HCT116 (cell line): Measurements from ENCODE around the gene ZNF469. TPM values are rescaled to one million over a fixed set of nuclear protein-coding genes. Genes with fewer than 3 reads are reported as not detected.

Experiments used
- ATAC-seq: fragments of 200-7000 bp; cut with Tn5 transposase; 2 replicates; pipeline ENCODE4 v1.9.1; 2020; ENCODE audit warnings: mild to moderate bottlenecking, moderate library complexity
- BruUV-seq: library from RNA; stranded (reverse); fragments of 400-500 nt; replicated peaks from 2 replicates; lab custom pipeline; 2021; lab: Mats Ljungman, UMichigan
- CTCF ChIA-PET: fragments of 300-600 bp; sonication (Branson Sonifier 250); formaldehyde crosslinking; loops from one replicate; lab custom pipeline; 2021; ENCODE audit warnings: antibody characterized with exemption; lab: Charles Lee
- POLR2A ChIA-PET: fragments of 300-600, 350-600 bp; sonication (Branson Sonifier 250); formaldehyde crosslinking; loops from one replicate; lab custom pipeline; 2021; ENCODE audit warnings: antibody characterized with exemption; lab: Charles Lee
- RAD21 ChIA-PET, 2 experiments: fragments of 300-600 bp; sonication (Branson Sonifier 250); formaldehyde crosslinking; loops; one replicate each; lab custom pipeline; 2023; ENCODE audit warnings: low total read pairs in 2 of 2; ENCODE audit not compliant: uncharacterized antibody in 2 of 2, unreplicated experiment in 2 of 2, low non-redundant PET in 1 of 2; lab: Charles Lee
- DNase-seq: peaks from one replicate; pipeline ENCODE4 v3.0.0-alpha.2; 2010; ENCODE audit warnings: low read depth, low spot score
- H2AFZ ChIP-seq: fragments of 200-600 bp; shearing (Covaris generic), sonication (generic); 2 replicates; pipeline ENCODE4 v1.6.1; 2017; ENCODE audit warnings: low read depth, mixed run types, mixed read lengths, antibody characterized with exemption, low read length; ENCODE audit not compliant: poor library complexity, severe bottlenecking
- H3K27ac ChIP-seq: 2 replicates; pipeline ENCODE4 v1.5.1; 2012; ENCODE audit warnings: low read depth, low read length
- H3K27me3 ChIP-seq: fragments of 200-600 bp; sonication (generic); 2 replicates; pipeline ENCODE4 v1.6.1; 2016; ENCODE audit warnings: mixed run types, low read length, mixed read lengths; ENCODE audit not compliant: insufficient read depth
- H3K36me3 ChIP-seq, 2 experiments: fragments of 200-500 bp in 1 of 2; fragments of 200-600 bp in 1 of 2; sonication (Bioruptor generic) in 1 of 2; sonication (generic) in 1 of 2; 2 replicates each; pipeline versions ENCODE4 v1.5.1 to v1.6.1; 2014 to 2016; ENCODE audit warnings: low read length in 2 of 2, inconsistent platforms in 1 of 2, mixed read lengths in 1 of 2, mixed run types in 1 of 2; ENCODE audit not compliant: insufficient read depth in 2 of 2, control insufficient read depth in 1 of 2
- H3K4me1 ChIP-seq, 2 experiments: fragments of 200-600 bp in 1 of 2; sonication (generic) in 1 of 2; 2 replicates each; pipeline versions ENCODE4 v1.5.1 to v1.6.1; 2012 to 2017; ENCODE audit warnings: low read length in 2 of 2, inconsistent platforms in 1 of 2, mild to moderate bottlenecking in 1 of 2, mixed read lengths in 1 of 2, mixed run types in 1 of 2, moderate library complexity in 1 of 2; ENCODE audit not compliant: insufficient read depth in 2 of 2, control insufficient read depth in 1 of 2
- H3K4me2 ChIP-seq: fragments of 200-600 bp; sonication (generic); 2 replicates; pipeline ENCODE4 v1.6.1; 2017; ENCODE audit warnings: mixed run types, low read length, mixed read lengths
- H3K4me3 ChIP-seq, 2 experiments: fragments of 200-600 bp in 1 of 2; sonication (generic) in 1 of 2; replicated peaks in 1 of 2; 2 replicates each; pipeline ENCODE4 v1.5.1; 2011 to 2016; ENCODE audit warnings: low read length in 2 of 2, control low read depth in 1 of 2, low read depth in 1 of 2, mild to moderate bottlenecking in 1 of 2, mixed read lengths in 1 of 2, mixed run types in 1 of 2
- H3K79me2 ChIP-seq: fragments of 200-600 bp; sonication (generic); 2 replicates; pipeline ENCODE4 v1.6.1; 2017; ENCODE audit warnings: mild to moderate bottlenecking, mixed run types, low read length, moderate library complexity, mixed read lengths; ENCODE audit not compliant: insufficient read depth
- H3K9ac ChIP-seq: fragments of 200-600 bp; sonication (generic); 2 replicates; pipeline ENCODE4 v1.6.1; 2016; ENCODE audit warnings: low read length, mixed read lengths
- H3K9me2 ChIP-seq: fragments of 200-600 bp; sonication (generic), shearing (Covaris generic); 2 replicates; pipeline ENCODE4 v1.6.1; 2017; ENCODE audit warnings: mixed run types, mild to moderate bottlenecking, moderate library complexity; ENCODE audit not compliant: insufficient read depth
- H3K9me3 ChIP-seq, 2 experiments: fragments of 200-500 bp in 1 of 2; fragments of 200-600 bp in 1 of 2; sonication (Bioruptor generic) in 1 of 2; sonication (generic) in 1 of 2; 2 replicates each; pipeline ENCODE4 v1.6.1; 2014 to 2017; ENCODE audit warnings: low read length in 2 of 2, mixed read lengths in 2 of 2, inconsistent platforms in 1 of 2, low read depth in 1 of 2, mild to moderate bottlenecking in 1 of 2, mixed run types in 1 of 2, moderate library complexity in 1 of 2; ENCODE audit not compliant: control insufficient read depth in 1 of 2, insufficient read depth in 1 of 2
- H4K20me1 ChIP-seq: fragments of 200-600 bp; sonication (generic), shearing (Covaris generic); 2 replicates; pipeline ENCODE4 v1.6.1; 2017; ENCODE audit warnings: mixed run types, mild to moderate bottlenecking, moderate library complexity; ENCODE audit not compliant: insufficient read depth
- ATF3 ChIP-seq: IDR thresholded peaks from 2 replicates; pipeline ENCODE4 v1.6.1; 2012
- CBX3 ChIP-seq: IDR thresholded peaks from 2 replicates; pipeline ENCODE4 v1.6.1; 2012; ENCODE audit warnings: low read depth
- CEBPB ChIP-seq: IDR thresholded peaks from 2 replicates; pipeline ENCODE4 v1.6.1; 2012; ENCODE audit warnings: low read depth
- CTCF ChIP-seq, 3 experiments: fragments of 200-600 bp in 1 of 3; sonication (generic) in 1 of 3; IDR thresholded peaks in 2 of 3; conservative IDR thresholded peaks in 1 of 3; 2 replicates each; pipeline ENCODE4 v1.5.1; 2012 to 2017; ENCODE audit warnings: low read depth in 2 of 3, low read length in 2 of 3, antibody characterized with exemption in 1 of 3, borderline replicate concordance in 1 of 3, control low read depth in 1 of 3, mild to moderate bottlenecking in 1 of 3, mixed read lengths in 1 of 3, mixed run types in 1 of 3, moderate library complexity in 1 of 3; ENCODE audit not compliant: insufficient read depth in 1 of 3
- EGR1 ChIP-seq: IDR thresholded peaks from 2 replicates; pipeline ENCODE4 v1.6.1; 2012; ENCODE audit warnings: low read depth
- EZH2 ChIP-seq: fragments of 200-600 bp; sonication (generic); IDR thresholded peaks from 2 replicates; pipeline ENCODE4 v1.6.1; 2017; ENCODE audit warnings: antibody characterized with exemption, mixed run types
- EZH2phosphoT487 ChIP-seq: fragments of 200-600 bp; IDR thresholded peaks from 2 replicates; pipeline ENCODE4 v1.6.1; 2018; ENCODE audit warnings: antibody characterized with exemption, borderline replicate concordance
- FOSL1 ChIP-seq: IDR thresholded peaks from 2 replicates; pipeline ENCODE4 v1.6.1; 2012; ENCODE audit warnings: low read depth
- JUND ChIP-seq: IDR thresholded peaks from 2 replicates; pipeline ENCODE4 v1.6.1; 2012
- MAX ChIP-seq: IDR thresholded peaks from 2 replicates; pipeline ENCODE4 v1.6.1; 2012
- POLR2AphosphoS5 ChIP-seq: IDR thresholded peaks from 2 replicates; pipeline ENCODE4 v1.6.1; 2011; ENCODE audit warnings: mild to moderate bottlenecking, low read depth, low read length, moderate library complexity
- SIN3A ChIP-seq: IDR thresholded peaks from 2 replicates; pipeline ENCODE4 v1.6.1; 2012; ENCODE audit warnings: low read depth
- SP1 ChIP-seq: IDR thresholded peaks from 2 replicates; pipeline ENCODE4 v1.6.1; 2012; ENCODE audit warnings: low read depth
- TCF7L2 ChIP-seq: IDR thresholded peaks from 2 replicates; pipeline ENCODE4 v1.7.0; 2011; ENCODE audit warnings: borderline replicate concordance, inconsistent platforms; ENCODE audit not compliant: insufficient read depth, insufficient read length; ENCODE audit errors: extremely low read depth
- YY1 ChIP-seq: IDR thresholded peaks from 2 replicates; pipeline ENCODE4 v1.6.1; 2011; ENCODE audit warnings: low read length, low read depth, moderate library complexity, mild to moderate bottlenecking; ENCODE audit not compliant: insufficient replicate concordance; ENCODE audit errors: extremely low read depth
- ZBTB33 ChIP-seq: IDR thresholded peaks from 2 replicates; pipeline ENCODE4 v1.6.1; 2011; ENCODE audit warnings: mild to moderate bottlenecking, low read length, moderate library complexity; ENCODE audit not compliant: insufficient replicate concordance; ENCODE audit errors: extremely low read depth
- ZFX ChIP-seq: fragments of 450-650 bp; IDR thresholded peaks from 2 replicates; pipeline ENCODE4 v1.6.1; 2017
- intact Hi-C: fragments of 100-400 bp; cut with micrococcal nuclease; formaldehyde crosslinking; loops from 2 replicates; pipeline ENCODE4 v1.10.0; 2022
- total RNA-seq: library from RNA; stranded (reverse); gene quantifications from one replicate; pipeline ENCODE4 v1.2.1, GENCODE V29; 2021; ENCODE audit not compliant: unreplicated experiment

ZNF469 gene
- total RNA-seq, 1 experiment from 2014 or later: 5.9 TPM

- TF ChIP-seq MAX (no peak), EGR1 (no peak), JUND (no peak), TCF7L2 (no peak), ATF3 (no peak), YY1 (no peak), SIN3A (no peak)
Measured at GRCh38 chr16:88340755-88341150, 42.0 kb upstream of the ZNF469 start (continued).

- DNase-seq (no peak), ATAC-seq (no peak)
- POLR2A ChIA-PET: no interaction called here
- H3K27ac ChIP-seq: no peak overlapping the region
- RAD21 ChIA-PET: no interaction called here
- H3K9me2 ChIP-seq: no peaks in the 10 kb centered on the region
- H3K4me1 ChIP-seq: peaks cover 0 to 9% of the 10 kb centered on the region in 2 experiments; a peak in 1 of 4 replicates
- TF ChIP-seq CEBPB (no peak), POLR2AphosphoS5 (no peak), CBX3 (no peak), EGR1 (no peak), SP1 (no peak), ZBTB33 (no peak), JUND (no peak), TCF7L2 (no peak), CTCF (IDR thresholded peaks at IDR 0.05 in 2 of 3, conservative IDR thresholded peaks at IDR 0.05 in 1 of 3; ENCODE audit: borderline replicate concordance in 1 of 3, insufficient read depth in 1 of 3, low read depth in 2 of 3, low read length in 2 of 3) (no peak), FOSL1 (no peak), EZH2phosphoT487 (no peak), EZH2 (no peak), SIN3A (no peak), ZFX (no peak)
- no peaks in the 10 kb centered on the region for H3K9me3 ChIP-seq
- no peaks in the 10 kb centered on the region for H4K20me1 ChIP-seq
- H3K79me2 ChIP-seq: no peaks in the 10 kb centered on the region
- H2AFZ ChIP-seq: no peak overlapping the region
- H3K4me2 ChIP-seq: no peak overlapping the region
- BruUV-seq: no TSS peak
- intact Hi-C loops: no loop called here
- no peak overlapping the region for H3K4me3 ChIP-seq
- H3K9ac ChIP-seq: no peak overlapping the region
- H3K36me3 ChIP-seq: no peaks in the 10 kb centered on the region
- H3K27me3 ChIP-seq: no peaks in the 10 kb centered on the region; the same call in 1 of the 2 replicates
- CTCF ChIA-PET: no interaction called here
Measured at GRCh38 chr16:88341551-88342290, 41.0 kb upstream of the ZNF469 start.
